SK-N-SH treated with all-trans-retinoic acid at 6 μM for 48 hours (cell line): Measurements from ENCODE around the gene ABCC1.

Source experiments
- ATAC-seq: fragments of 200-7000 bp; cut with Tn5 transposase; 3 replicates; pipeline ENCODE4 v1.9.1; 2020; ENCODE audit warnings: mild to moderate bottlenecking, moderate library complexity
- ARNTL ChIP-seq: fragments of 450-650 bp; formaldehyde crosslinking; IDR thresholded peaks from 2 replicates; pipeline ENCODE4 v1.5.0; 2020; ENCODE audit warnings: low read depth, mild to moderate bottlenecking, moderate library complexity, borderline replicate concordance
- CREB5 ChIP-seq: fragments of 250-450 bp; sonication (Bioruptor Pico); IDR thresholded peaks from 2 replicates; pipeline ENCODE4 v1.5.1; 2020; ENCODE audit warnings: low read depth, mild to moderate bottlenecking, moderate library complexity
- CSDC2 ChIP-seq: fragments of 250-450 bp; sonication (Bioruptor Pico); IDR thresholded peaks from 2 replicates; pipeline ENCODE4 v1.5.0; 2020; ENCODE audit warnings: mild to moderate bottlenecking, moderate library complexity
- CSRNP3 ChIP-seq: fragments of 250-450 bp; sonication (Bioruptor Pico); IDR thresholded peaks from 2 replicates; pipeline ENCODE4 v1.5.1; 2021; ENCODE audit warnings: mild to moderate bottlenecking, moderate library complexity
- ESRRG ChIP-seq: fragments of 250-450 bp; sonication (Bioruptor Pico); IDR thresholded peaks from 2 replicates; pipeline ENCODE4 v1.6.1; 2021; ENCODE audit warnings: mild to moderate bottlenecking
- ISL1 ChIP-seq: fragments of 250-450 bp; sonication (Bioruptor Pico); IDR thresholded peaks from 2 replicates; pipeline ENCODE4 v2.1.2; 2022; ENCODE audit warnings: mild to moderate bottlenecking, moderate library complexity
- OSR1 ChIP-seq: fragments of 250-450 bp; sonication (Bioruptor Pico); IDR thresholded peaks from 2 replicates; pipeline ENCODE4 v1.8.0; 2022; ENCODE audit warnings: moderate library complexity, mild to moderate bottlenecking, inconsistent platforms
- PATZ1 ChIP-seq: fragments of 250-450 bp; sonication (Bioruptor Pico); IDR thresholded peaks from 2 replicates; pipeline ENCODE4 v1.8.0; 2020; ENCODE audit warnings: mild to moderate bottlenecking, moderate library complexity, borderline replicate concordance
- PPARA ChIP-seq: fragments of 250-450 bp; sonication (Bioruptor Pico); IDR thresholded peaks from 2 replicates; pipeline ENCODE4 v1.5.0; 2020; ENCODE audit warnings: mild to moderate bottlenecking, borderline replicate concordance
- RARB ChIP-seq: fragments of 250-450 bp; sonication (Bioruptor Pico); IDR thresholded peaks from 2 replicates; pipeline ENCODE4 v1.8.0; 2021; ENCODE audit warnings: mild to moderate bottlenecking, moderate library complexity
- SNAI2 ChIP-seq: fragments of 250-450 bp; sonication (Bioruptor Pico); IDR thresholded peaks from 2 replicates; pipeline ENCODE4 v1.5.0; 2020; ENCODE audit warnings: mild to moderate bottlenecking, moderate library complexity
- TOX ChIP-seq: fragments of 250-450 bp; sonication (Bioruptor Pico); IDR thresholded peaks from 2 replicates; pipeline ENCODE4 v1.8.0; 2021; ENCODE audit warnings: mild to moderate bottlenecking, moderate library complexity, borderline replicate concordance
- TSHZ2 ChIP-seq: fragments of 250-450 bp; sonication (Bioruptor Pico); IDR thresholded peaks from 2 replicates; pipeline ENCODE4 v1.5.0; 2020; ENCODE audit warnings: mild to moderate bottlenecking, moderate library complexity
- ZC3H10 ChIP-seq: fragments of 250-450 bp; sonication (Bioruptor Pico); IDR thresholded peaks from 2 replicates; pipeline ENCODE4 v1.5.1; 2021; ENCODE audit warnings: mild to moderate bottlenecking, moderate library complexity
- ZNF565 ChIP-seq: fragments of 450-650 bp; formaldehyde crosslinking; conservative IDR thresholded peaks from 2 replicates; pipeline ENCODE4 v1.5.0; 2020; ENCODE audit warnings: low read depth, mild to moderate bottlenecking, moderate library complexity
- ZNF70 ChIP-seq: fragments of 450-650 bp; formaldehyde crosslinking; IDR thresholded peaks from 2 replicates; pipeline ENCODE4 v1.5.0; 2020; ENCODE audit warnings: mild to moderate bottlenecking, moderate library complexity
- ZNF8 ChIP-seq: fragments of 450-650 bp; formaldehyde crosslinking; IDR thresholded peaks from 2 replicates; pipeline ENCODE4 v1.5.0; 2020; ENCODE audit warnings: mild to moderate bottlenecking, moderate library complexity

ABCC1 gene

GRCh38 chr16:16025214-16025968, 76.0 kb downstream of the ABCC1 start:
- peak; percentile 12; the same call in 2 of the 3 replicates for ATAC-seq
- TF ChIP-seq RARB (no peak), ISL1 (CRISPR knock-in tag) (no peak), CSDC2 (CRISPR knock-in tag) (no peak), ESRRG (CRISPR knock-in tag) (no peak), ZNF70 (no peak), ZNF8 (CRISPR knock-in tag) (no peak), CSRNP3 (CRISPR knock-in tag) (no peak), ZNF565 (no peak), CREB5 (CRISPR knock-in tag) (no peak)

GRCh38 chr16:16027728-16028310, 78.4 kb downstream of the ABCC1 start:
- TF ChIP-seq SNAI2 (no peak), ESRRG (CRISPR knock-in tag) (no peak), ZNF8 (CRISPR knock-in tag) (no peak), TSHZ2 (CRISPR knock-in tag) (no peak), PATZ1 (CRISPR knock-in tag) (no peak), ZNF565 (no peak), CSDC2 (CRISPR knock-in tag) (no peak)
- TF ChIP-seq, all 23 proteins: peak for 0
- no peak for ATAC-seq

- ATAC-seq, result no peak
- no peak for TF ChIP-seq PPARA (CRISPR knock-in tag)
- TF ChIP-seq OSR1 (CRISPR knock-in tag), result no peak
- no peak for TF ChIP-seq RARB
- TF ChIP-seq ARNTL (CRISPR knock-in tag), result no peak
- no peak for TF ChIP-seq CREB5 (CRISPR knock-in tag)
- no peak for TF ChIP-seq ISL1 (CRISPR knock-in tag)
- no peak for TF ChIP-seq TSHZ2 (CRISPR knock-in tag)
- no peak for TF ChIP-seq TOX (CRISPR knock-in tag)
- no peak for TF ChIP-seq ESRRG (CRISPR knock-in tag)
- no peak for TF ChIP-seq ZC3H10
- TF ChIP-seq ZNF8 (CRISPR knock-in tag), result no peak
- TF ChIP-seq SNAI2, result no peak
- no peak for TF ChIP-seq ZNF565
These were observed 79.0 kb downstream of the ABCC1 start for GRCh38 chr16:16028311-16028999.
